ENCODE results near the gene WNK3. TPM values are rescaled to one million over a fixed set of nuclear protein-coding genes. Genes with fewer than 3 reads are reported as not detected.

WNK3 gene
- total and polyA plus RNA-seq, 2 donors (not counting 3 experiments of a cell fraction or from before 2014, with no cell fraction given) = 0.30 to 2.7 TPM

DNA sequence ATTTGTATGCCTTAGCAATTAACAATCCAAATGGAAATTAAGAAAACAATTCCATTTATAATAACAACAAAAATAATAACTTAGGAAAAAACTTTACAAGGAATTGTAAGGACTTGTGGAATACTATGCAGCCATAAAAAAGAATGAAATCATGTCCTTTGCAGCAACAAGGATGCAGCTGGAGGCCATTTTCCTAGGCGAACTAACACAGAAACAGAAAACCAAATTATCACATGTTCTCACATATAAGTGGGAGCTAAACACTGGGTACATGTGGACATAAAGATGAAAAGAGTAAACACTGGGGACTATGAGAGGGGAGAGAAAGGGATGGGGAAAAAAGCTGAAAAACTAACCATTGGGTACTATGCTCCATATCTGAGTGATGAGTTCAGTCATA is 77.4 kb downstream of the WNK3 start:
- FAIRE-seq = no peak
- no TSS peak for BruUV-seq (replicated peaks)
- Histone ChIP-seq H3K9ac (replicated peaks; ENCODE audit: extremely low read depth, insufficient read depth, low read length) (no peak overlapping the region), H3K36me3 (ENCODE audit: control insufficient read depth in 2 of 2, extremely low read depth in 1 of 2, insufficient read depth in 2 of 2, low read length in 2 of 2) (no peaks in the 10 kb centered on the region), H3K9me3 (replicated peaks; ENCODE audit: control insufficient read depth, insufficient read depth, low read length) (no peaks in the 10 kb centered on the region), H3K79me2 (ENCODE audit: control insufficient read depth, insufficient read depth, low read length) (no peaks in the 10 kb centered on the region), H3K4me1 (ENCODE audit: control insufficient read depth, extremely low read depth, insufficient read depth, low read length) (no peaks in the 10 kb centered on the region), H4K20me1 (replicated peaks; ENCODE audit: control insufficient read depth, extremely low read depth, insufficient read depth, low read length) (no peaks in the 10 kb centered on the region), H3K9me1 (replicated peaks; ENCODE audit: control insufficient read depth, extremely low read depth, insufficient read depth, low read length) (no peaks in the 10 kb centered on the region), H2AFZ (ENCODE audit: low read depth, low read length) (no peak overlapping the region), H3K27ac (ENCODE audit: insufficient read depth, low read depth, low read length) (no peak overlapping the region), H3K4me2 (ENCODE audit: insufficient read depth, low read length) (no peak overlapping the region), H3K4me3 (replicated peaks in 1 of 3; ENCODE audit: insufficient read depth in 1 of 3, low read depth in 1 of 3, low read length in 3 of 3) (no peak overlapping the region), H3K27me3 (ENCODE audit: control insufficient read depth in 2 of 2, insufficient read depth in 2 of 2, low read length in 2 of 2) (no peaks in the 10 kb centered on the region)
- POLR2A ChIA-PET = no interaction called here
- CTCF ChIA-PET = no interaction called here
- TF ChIP-seq, protein P1, sequence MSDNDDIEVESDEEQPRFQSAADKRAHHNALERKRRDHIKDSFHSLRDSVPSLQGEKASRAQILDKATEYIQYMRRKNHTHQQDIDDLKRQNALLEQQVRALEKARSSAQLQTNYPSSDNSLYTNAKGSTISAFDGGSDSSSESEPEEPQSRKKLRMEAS (IDR thresholded peaks at IDR 0.05; ENCODE audit: insufficient read depth, insufficient read length) = no peak
- no peak for TF ChIP-seq POLR2AphosphoS5 (IDR thresholded peaks at IDR 0.05; ENCODE audit: insufficient read depth, low read depth, low read length)
- TF ChIP-seq POLR2A (IDR thresholded peaks at IDR 0.05; ENCODE audit: low read depth, low read length) = no peak
- no peak for TF ChIP-seq MYC (IDR thresholded peaks at IDR 0.05; ENCODE audit: low read depth, low read length)
- TF ChIP-seq JUN (IDR thresholded peaks at IDR 0.05; ENCODE audit: borderline replicate concordance, insufficient read depth, insufficient read length, low read depth) = no peak
- no peak for TF ChIP-seq GATA2 (IDR thresholded peaks at IDR 0.05; ENCODE audit: insufficient read depth, insufficient read length, low read depth, low read length)
- TF ChIP-seq, protein P2, sequence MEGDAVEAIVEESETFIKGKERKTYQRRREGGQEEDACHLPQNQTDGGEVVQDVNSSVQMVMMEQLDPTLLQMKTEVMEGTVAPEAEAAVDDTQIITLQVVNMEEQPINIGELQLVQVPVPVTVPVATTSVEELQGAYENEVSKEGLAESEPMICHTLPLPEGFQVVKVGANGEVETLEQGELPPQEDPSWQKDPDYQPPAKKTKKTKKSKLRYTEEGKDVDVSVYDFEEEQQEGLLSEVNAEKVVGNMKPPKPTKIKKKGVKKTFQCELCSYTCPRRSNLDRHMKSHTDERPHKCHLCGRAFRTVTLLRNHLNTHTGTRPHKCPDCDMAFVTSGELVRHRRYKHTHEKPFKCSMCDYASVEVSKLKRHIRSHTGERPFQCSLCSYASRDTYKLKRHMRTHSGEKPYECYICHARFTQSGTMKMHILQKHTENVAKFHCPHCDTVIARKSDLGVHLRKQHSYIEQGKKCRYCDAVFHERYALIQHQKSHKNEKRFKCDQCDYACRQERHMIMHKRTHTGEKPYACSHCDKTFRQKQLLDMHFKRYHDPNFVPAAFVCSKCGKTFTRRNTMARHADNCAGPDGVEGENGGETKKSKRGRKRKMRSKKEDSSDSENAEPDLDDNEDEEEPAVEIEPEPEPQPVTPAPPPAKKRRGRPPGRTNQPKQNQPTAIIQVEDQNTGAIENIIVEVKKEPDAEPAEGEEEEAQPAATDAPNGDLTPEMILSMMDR (IDR thresholded peaks at IDR 0.05; ENCODE audit: extremely low read depth in 1 of 2, insufficient read depth in 1 of 2, low read depth in 1 of 2, low read length in 2 of 2) = no peak
- no peak for TF ChIP-seq FOS (IDR thresholded peaks at IDR 0.05; ENCODE audit: borderline replicate concordance, insufficient read depth, low read length)
- no peak for TF ChIP-seq EZH2 (IDR thresholded peaks at IDR 0.05; ENCODE audit: borderline replicate concordance, low read depth, low read length, severe bottlenecking)
- intact Hi-C loops (cut with micrococcal nuclease) (no loop called here), dilution Hi-C loops (cut with MboI; ENCODE audit: extremely low pct_ligation_motif_present, low sequenced_read_pairs) (no loop called here)
- no peak for DNase-seq (ENCODE audit: low read depth, low spot score)
